ENCODE results near the gene GALK1. TPM values are rescaled to one million over a fixed set of nuclear protein-coding genes. Genes with fewer than 3 reads are reported as not detected.
A peak's percentile ranks its signal among the peaks of the same experiment; 100 is the strongest.
"Not testable (repeated sequence)": the region's sequence is repeated elsewhere in the genome, so short reads cannot be mapped to it uniquely, and the experiment has no call there.

GALK1 gene
- total RNA-seq, 1 donor from 2014 or later = 30.3 TPM

GRCh38 chr17:75811174-75811573 is 46.2 kb upstream of the GALK1 start:
- H3K4me3 Mint-ChIP-seq (ENCODE audit: unreplicated experiment) = no peak overlapping the region

GRCh38 chr17:75810756-75811155 is 45.8 kb upstream of the GALK1 start:
- H3K27me3 Mint-ChIP-seq (ENCODE audit: unreplicated experiment); H3K4me3 Mint-ChIP-seq (ENCODE audit: unreplicated experiment); H3K36me3 Mint-ChIP-seq (ENCODE audit: unreplicated experiment); DNase-seq (ENCODE audit: extremely low spot score, unreplicated experiment); H3K9me3 Mint-ChIP-seq (ENCODE audit: unreplicated experiment); H3K27ac Mint-ChIP-seq (ENCODE audit: unreplicated experiment): not testable (repeated sequence)
- peaks cover 22% of the 10 kb centered on the region for H3K4me1 Mint-ChIP-seq (ENCODE audit: unreplicated experiment)

More at GRCh38 chr17:75811174-75811573, 46.2 kb upstream of the GALK1 start:
- Mint-ChIP-seq H3K9me3 (ENCODE audit: unreplicated experiment) (no peaks in the 10 kb centered on the region), H3K4me1 (ENCODE audit: unreplicated experiment) (peaks cover 22% of the 10 kb centered on the region), H3K27ac (ENCODE audit: unreplicated experiment) (no peak overlapping the region), H3K27me3 (ENCODE audit: unreplicated experiment) (no peaks in the 10 kb centered on the region), H3K36me3 (ENCODE audit: unreplicated experiment) (peaks cover 7% of the 10 kb centered on the region)
- no peak for DNase-seq (ENCODE audit: extremely low spot score, unreplicated experiment)
- no peak for TF ChIP-seq CTCF (IDR thresholded peaks at IDR 0.05)

GRCh38 chr17:75810216-75810615 is 45.2 kb upstream of the GALK1 start:
- no peak overlapping the region for H3K27ac Mint-ChIP-seq (ENCODE audit: unreplicated experiment)
- H3K9me3 Mint-ChIP-seq (ENCODE audit: unreplicated experiment) = no peaks in the 10 kb centered on the region
- H3K27me3 Mint-ChIP-seq (ENCODE audit: unreplicated experiment) = no peaks in the 10 kb centered on the region
- DNase-seq (ENCODE audit: extremely low spot score, unreplicated experiment) = no peak
- H3K4me3 Mint-ChIP-seq (ENCODE audit: unreplicated experiment) = no peak overlapping the region
- no peak for TF ChIP-seq CTCF (IDR thresholded peaks at IDR 0.05)
- peaks cover 22% of the 10 kb centered on the region for H3K4me1 Mint-ChIP-seq (ENCODE audit: unreplicated experiment)
- peaks cover 7% of the 10 kb centered on the region for H3K36me3 Mint-ChIP-seq (ENCODE audit: unreplicated experiment)

GRCh38 chr17:75809631-75810111 is 44.7 kb upstream of the GALK1 start:
- DNase-seq (ENCODE audit: extremely low spot score, unreplicated experiment) = no peak
- Mint-ChIP-seq H3K4me3 (ENCODE audit: unreplicated experiment) (no peak overlapping the region), H3K27ac (ENCODE audit: unreplicated experiment) (no peak overlapping the region), H3K36me3 (ENCODE audit: unreplicated experiment) (peaks cover 7% of the 10 kb centered on the region), H3K9me3 (ENCODE audit: unreplicated experiment) (no peaks in the 10 kb centered on the region), H3K4me1 (ENCODE audit: unreplicated experiment) (peaks cover 19% of the 10 kb centered on the region), H3K27me3 (ENCODE audit: unreplicated experiment) (no peaks in the 10 kb centered on the region)
- TF ChIP-seq CTCF (IDR thresholded peaks at IDR 0.05) = no peak

- Mint-ChIP-seq H3K9me3 (ENCODE audit: unreplicated experiment) (no peaks in the 10 kb centered on the region), H3K4me3 (ENCODE audit: unreplicated experiment) (no peak overlapping the region), H3K4me1 (ENCODE audit: unreplicated experiment) (peaks cover 16% of the 10 kb centered on the region), H3K36me3 (ENCODE audit: unreplicated experiment) (peaks cover 7% of the 10 kb centered on the region), H3K27me3 (ENCODE audit: unreplicated experiment) (no peaks in the 10 kb centered on the region), H3K27ac (ENCODE audit: unreplicated experiment) (peak overlapping the region; percentile 70)
- no peak for DNase-seq (ENCODE audit: extremely low spot score, unreplicated experiment)
- no peak for TF ChIP-seq CTCF (IDR thresholded peaks at IDR 0.05)
Observed at GRCh38 chr17:75808905-75809621, 44.1 kb upstream of the GALK1 start.

All from osteocyte (in vitro differentiated cells).